LNCAP (cell line): Measurements from ENCODE around the gene GBGT1.

Experiments
- TF ChIP-seq, protein P1 (sequence below): fragments of 450-650 bp; IDR thresholded peaks from 2 replicates; pipeline ENCODE4 v1.5.1; 2017; ENCODE audit warnings: mild to moderate bottlenecking

The GBGT1 gene

DNA sequence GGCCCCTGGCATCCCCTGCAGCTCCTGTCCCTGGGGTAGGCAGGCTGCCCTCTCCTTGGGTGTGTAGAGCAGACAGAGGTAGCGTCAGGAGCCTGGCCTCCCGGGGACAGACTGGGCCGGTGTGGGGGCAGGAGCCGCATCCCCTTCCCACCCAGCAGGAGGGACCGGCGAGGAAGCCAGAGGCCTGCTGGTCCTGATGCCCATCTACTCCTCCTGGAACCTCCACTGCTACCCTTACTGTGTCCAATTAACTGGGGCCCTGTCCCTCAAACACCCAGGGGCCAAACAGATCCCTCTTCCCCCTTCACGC is 58.3 kb downstream of the GBGT1 start:
- TF ChIP-seq, protein P1, sequence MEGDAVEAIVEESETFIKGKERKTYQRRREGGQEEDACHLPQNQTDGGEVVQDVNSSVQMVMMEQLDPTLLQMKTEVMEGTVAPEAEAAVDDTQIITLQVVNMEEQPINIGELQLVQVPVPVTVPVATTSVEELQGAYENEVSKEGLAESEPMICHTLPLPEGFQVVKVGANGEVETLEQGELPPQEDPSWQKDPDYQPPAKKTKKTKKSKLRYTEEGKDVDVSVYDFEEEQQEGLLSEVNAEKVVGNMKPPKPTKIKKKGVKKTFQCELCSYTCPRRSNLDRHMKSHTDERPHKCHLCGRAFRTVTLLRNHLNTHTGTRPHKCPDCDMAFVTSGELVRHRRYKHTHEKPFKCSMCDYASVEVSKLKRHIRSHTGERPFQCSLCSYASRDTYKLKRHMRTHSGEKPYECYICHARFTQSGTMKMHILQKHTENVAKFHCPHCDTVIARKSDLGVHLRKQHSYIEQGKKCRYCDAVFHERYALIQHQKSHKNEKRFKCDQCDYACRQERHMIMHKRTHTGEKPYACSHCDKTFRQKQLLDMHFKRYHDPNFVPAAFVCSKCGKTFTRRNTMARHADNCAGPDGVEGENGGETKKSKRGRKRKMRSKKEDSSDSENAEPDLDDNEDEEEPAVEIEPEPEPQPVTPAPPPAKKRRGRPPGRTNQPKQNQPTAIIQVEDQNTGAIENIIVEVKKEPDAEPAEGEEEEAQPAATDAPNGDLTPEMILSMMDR: no peak

DNA sequence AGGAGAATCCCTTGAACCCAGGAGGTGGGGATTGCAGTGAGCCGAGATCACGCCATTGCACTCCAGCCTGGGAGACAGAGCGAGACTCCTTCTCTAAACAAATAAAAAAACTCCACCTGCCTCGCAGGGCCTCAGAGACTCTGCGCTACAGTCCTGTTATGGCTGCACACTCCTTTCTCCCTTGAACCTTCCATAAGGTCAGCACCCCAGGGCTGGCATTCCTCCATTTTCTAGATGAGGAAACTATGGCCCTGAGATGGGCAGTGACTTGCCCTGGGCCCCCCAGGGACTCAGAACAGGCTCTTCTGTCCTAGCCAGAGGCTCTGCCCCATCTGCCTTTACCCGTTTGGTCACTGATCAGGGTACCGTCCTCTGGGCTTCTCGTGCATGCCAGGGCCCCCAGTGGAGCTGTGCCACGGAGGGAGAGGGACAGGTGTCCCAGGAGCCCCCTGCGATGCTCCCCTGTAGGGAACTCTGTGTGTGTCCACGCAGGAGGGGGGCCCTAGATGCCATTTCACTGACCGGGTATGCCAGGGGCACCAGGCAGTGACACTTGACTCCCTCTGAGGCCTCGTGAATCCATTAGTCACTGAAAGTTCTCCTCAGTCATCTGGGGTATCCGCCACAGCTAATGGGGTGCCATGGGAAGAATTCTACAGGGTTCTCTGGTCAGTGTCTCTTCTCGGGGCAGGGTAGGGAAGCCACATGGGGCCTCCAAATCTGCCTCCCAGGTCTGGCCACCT is 58.8 kb downstream of the GBGT1 start:
- TF ChIP-seq, protein P1: no peak

DNA sequence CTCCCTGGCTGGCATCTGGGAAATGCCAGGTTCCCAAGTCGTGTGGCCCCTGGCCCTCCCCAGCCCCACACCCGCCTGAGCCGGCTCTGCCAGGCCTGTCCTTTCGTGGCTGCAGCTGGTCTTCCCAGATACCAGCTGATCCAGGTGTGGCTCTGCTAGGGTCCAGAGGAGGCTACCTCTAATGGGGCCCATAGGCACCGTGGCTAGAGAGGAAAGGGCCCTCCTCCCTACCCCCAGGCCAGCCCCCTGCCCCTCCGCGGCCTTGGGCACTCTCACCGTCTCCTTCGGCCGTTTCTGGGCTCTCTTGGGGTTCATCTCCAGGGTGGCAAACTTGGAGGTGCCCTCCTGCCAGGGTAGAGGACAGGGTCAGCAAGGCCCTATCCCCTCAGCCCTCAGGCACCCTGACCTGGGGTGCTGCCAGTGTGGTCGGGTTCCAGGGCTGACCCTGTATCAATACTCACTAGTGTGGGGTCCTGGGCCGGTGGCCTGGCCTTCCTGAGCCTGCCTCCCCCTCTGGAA is 59.7 kb downstream of the GBGT1 start:
- TF ChIP-seq, protein P1: no peak

DNA sequence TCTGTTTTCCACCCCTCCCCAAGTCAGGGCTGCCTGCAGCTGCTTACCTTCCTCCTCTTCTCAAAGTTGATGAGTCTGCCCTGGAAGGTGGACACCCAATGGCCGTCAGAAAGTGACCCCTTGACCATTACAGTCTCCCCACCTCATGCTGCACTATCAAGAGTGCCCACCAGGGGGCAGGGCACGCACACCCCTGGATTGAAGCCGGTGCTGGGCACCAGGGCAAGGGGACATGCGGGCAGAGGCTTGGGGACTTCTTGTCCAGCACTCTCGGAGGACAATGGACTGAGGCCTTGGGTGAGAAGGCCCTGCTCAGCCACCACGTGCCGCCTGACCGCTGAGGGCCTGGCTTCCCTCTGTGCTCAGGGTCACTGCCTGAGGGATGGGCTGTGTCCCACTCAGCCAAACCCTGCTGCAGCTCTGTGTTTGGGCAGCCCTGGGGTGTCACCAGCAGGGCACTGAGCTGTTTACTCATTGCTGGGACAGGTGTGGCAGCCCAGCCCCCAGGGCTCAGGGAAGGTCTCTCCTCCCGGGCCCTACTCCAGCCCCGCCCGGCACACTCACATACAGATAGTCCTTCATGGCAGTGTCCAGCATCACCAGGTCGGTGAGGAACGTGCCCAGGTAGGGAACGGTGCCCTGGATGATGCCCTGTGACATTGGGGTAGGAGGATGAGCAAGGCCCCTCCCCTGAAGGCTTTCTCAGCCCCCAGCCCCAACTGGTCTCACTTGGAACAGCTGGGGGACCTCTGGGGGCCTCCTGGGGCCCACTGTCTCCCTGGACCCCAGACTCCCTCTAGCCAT is 60.3 kb downstream of the GBGT1 start:
- TF ChIP-seq, protein P1: peak; percentile 95
